Activated CD4-positive, alpha-beta T cell treated with anti-CD3 and anti-CD28 coated beads, Interleukin-2, amount 50 U/mL, for 4 hours (primary cell): ENCODE results near the gene AUNIP.
A peak's percentile ranks its signal among the peaks of the same experiment; 100 is the strongest.

Source experiments
- DNase-seq, 2 experiments: peaks; one replicate each; pipeline ENCODE4 v3.0.0-alpha.2; 2020

Gene AUNIP

GRCh38 chr1:25807480-25808390 is 51.5 kb downstream of the AUNIP start:
- no peak for DNase-seq

- no peak for DNase-seq
Observed at GRCh38 chr1:25806418-25806817, 52.8 kb downstream of the AUNIP start.

GRCh38 chr1:25805863-25806225 is 53.4 kb downstream of the AUNIP start:
- no peak for DNase-seq

- no peak for DNase-seq
Observed at GRCh38 chr1:25804964-25805862, 54.0 kb downstream of the AUNIP start.

- DNase-seq: no peak
Observed at GRCh38 chr1:25804244-25804963, 54.9 kb downstream of the AUNIP start.

- DNase-seq: no peak
Observed at GRCh38 chr1:25803368-25803767, 55.9 kb downstream of the AUNIP start.

GRCh38 chr1:25802915-25803314 is 56.3 kb downstream of the AUNIP start:
- DNase-seq: no peak

GRCh38 chr1:25800703-25801377 is 58.4 kb downstream of the AUNIP start:
- no peak for DNase-seq

- DNase-seq: no peak
Observed at GRCh38 chr1:25799935-25800702, 59.1 kb downstream of the AUNIP start, which contains the start of gene SELENON. TSS of gene SELENON (plus strand) at chr1:25800193. CDS start at chr1:25800231, 38 bp downstream.

GRCh38 chr1:25799352-25799934 is 59.8 kb downstream of the AUNIP start:
- DNase-seq: no peak

- no peak for DNase-seq
Observed at GRCh38 chr1:25798666-25799351, 60.4 kb downstream of the AUNIP start.

- no peak for DNase-seq
Observed at GRCh38 chr1:25797939-25798338, 61.3 kb downstream of the AUNIP start.

- DNase-seq: peak; percentile 83 to 87
Observed at GRCh38 chr1:25796811-25797458, 62.3 kb downstream of the AUNIP start.

GRCh38 chr1:25795946-25796810 is 63.1 kb downstream of the AUNIP start:
- peak; percentile 38 to 42 for DNase-seq

- no peak for DNase-seq
Observed at GRCh38 chr1:25795211-25795610, 64.0 kb downstream of the AUNIP start.

- no peak for DNase-seq
Observed at GRCh38 chr1:25794325-25794724, 64.9 kb downstream of the AUNIP start.

GRCh38 chr1:25793585-25794170 is 65.6 kb downstream of the AUNIP start:
- no peak for DNase-seq

GRCh38 chr1:25792115-25792514 is 67.1 kb downstream of the AUNIP start:
- DNase-seq: no peak

GRCh38 chr1:25790472-25790871 is 68.8 kb downstream of the AUNIP start:
- DNase-seq: no peak
